Cerebellar nuclear complex (tissue), 1 donor: ENCODE data around the gene SPSB1.
"Not testable (repeated sequence)": the region's sequence is repeated elsewhere in the genome, so short reads cannot be mapped to it uniquely, and the experiment has no call there.

Experiments
- DNase-seq, 2 experiments: peaks; one replicate each; lab custom pipeline; 2025; lab: John Stamatoyannopoulos, UW

Gene SPSB1

DNA sequence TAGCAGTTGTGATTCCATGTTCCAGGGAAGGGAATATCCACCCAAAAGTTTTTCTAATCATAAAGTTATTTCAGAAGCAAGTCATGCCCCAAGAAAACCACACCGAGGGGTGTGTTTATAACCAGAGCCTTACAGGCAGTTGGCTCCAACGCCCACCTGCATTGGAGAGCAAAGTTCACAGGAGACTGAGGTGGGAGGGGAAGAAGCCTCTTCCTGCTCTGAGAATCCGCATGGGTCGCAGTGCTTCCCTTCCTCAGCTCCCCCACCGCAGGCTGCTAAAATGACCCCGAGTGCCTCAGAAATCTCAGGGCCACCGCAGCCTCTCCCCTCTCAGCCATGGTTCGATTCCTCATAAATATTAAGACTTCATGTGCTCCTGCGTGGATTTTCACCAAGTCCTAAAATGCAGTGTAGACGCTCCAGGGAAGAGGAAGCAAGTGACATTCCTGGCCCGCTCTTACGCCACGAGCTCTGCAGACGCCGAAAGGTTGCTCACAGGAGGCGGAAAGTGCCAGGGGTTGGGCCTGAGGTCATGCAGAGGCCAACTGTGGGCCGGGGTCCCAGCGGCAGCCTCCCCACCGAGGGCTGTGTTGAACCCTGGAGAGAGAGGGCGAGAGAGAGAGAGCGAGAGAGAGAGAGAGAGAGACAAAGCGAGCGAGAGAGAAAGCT is 13.4 kb upstream of the SPSB1 start:
- DNase-seq = no peak

DNA sequence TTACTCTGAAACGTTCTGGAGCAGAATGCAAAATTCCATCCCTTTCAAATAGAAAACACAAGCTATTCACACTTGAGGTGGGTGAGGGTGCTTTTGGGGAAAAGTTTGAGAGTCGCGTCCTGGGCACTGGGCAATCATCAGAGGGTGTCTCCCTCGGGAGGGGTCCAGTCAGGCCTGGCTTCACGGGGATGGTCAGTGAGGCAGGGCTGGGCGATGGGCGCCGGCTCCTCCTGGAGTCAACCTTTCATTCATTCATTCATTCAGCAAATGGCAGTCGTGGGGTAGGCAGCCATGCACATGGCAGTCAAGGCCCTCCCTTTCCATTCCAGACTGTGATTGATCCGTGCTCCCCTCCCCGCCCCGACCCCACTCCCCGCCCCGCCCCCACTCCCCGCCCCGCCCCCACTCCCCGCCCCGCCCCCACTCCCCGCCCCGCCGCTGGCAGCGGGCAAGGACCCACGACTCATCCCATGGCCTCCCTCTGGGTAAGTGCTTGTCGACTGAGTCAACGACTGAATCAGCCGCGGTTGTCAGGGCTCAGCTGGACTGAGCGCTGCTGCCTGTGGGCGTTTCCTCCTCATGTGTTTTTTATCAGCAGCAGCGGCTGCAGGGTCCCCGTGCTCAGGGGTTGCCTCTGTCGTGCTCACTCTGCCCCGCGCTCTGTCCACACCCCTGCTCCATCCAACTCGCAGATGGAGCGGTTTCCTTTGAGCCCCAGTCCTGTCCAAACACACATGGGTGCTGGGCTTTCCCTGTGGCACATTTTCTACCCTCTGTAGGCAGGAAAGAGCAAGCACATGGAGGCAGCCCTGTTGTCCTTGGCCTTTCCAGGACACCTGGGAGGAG is 12.5 kb upstream of the SPSB1 start:
- DNase-seq = no peak

DNA sequence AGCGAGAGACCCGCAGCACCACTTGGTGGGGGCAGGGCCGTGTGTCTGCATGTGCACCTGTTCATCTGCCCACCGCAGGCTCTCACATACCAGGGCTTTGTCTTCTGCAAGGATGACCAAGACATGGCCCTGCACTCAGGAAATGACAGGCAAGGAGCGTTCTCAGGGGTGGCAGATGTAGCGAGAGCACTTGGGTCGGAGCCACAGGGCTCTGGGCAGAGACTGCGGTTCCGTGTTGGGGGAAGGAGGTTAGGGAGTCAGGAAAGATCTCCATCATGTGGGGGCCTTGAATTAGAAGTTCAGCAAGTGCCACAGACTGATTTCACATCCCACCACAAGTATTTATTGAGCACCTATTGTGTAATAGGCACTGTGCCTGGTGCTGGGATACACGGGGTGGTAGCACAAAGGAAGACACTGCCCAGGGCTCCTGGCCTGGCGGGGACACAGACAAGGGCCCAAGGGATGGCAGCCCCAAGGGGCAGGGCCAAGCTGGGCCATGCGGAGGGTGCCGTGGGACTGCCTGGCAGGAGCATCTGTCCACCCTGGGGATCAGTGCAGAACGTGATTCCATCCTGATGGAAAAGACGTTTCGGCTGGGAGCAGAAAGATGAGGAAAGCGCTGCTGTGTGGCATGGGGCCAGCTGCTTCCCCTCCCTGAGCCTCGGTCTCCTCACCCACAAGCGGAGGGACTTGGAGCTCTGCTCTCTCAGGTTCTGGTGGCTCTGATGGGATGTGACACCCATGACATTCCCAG is 11.4 kb upstream of the SPSB1 start:
- DNase-seq = no peak

- DNase-seq = no peak
Measured at GRCh38 chr1:9281908-9282695, 10.6 kb upstream of the SPSB1 start.

DNA sequence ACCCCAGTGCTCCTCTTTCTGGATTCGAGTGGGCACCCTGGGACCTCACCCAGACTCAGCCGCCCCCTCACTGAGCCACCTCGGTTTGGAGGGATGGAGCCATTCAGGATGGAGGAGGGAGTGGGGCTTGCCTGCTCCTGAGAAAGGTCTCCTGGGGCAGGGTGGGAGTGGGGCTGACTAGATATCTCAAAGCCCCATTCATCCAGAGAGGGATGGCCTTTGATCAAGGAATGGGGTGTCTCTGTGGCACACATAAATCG is 10.1 kb upstream of the SPSB1 start:
- DNase-seq = no peak

- no peak for DNase-seq
Measured at GRCh38 chr1:9284061-9284460, 8.6 kb upstream of the SPSB1 start.

DNA sequence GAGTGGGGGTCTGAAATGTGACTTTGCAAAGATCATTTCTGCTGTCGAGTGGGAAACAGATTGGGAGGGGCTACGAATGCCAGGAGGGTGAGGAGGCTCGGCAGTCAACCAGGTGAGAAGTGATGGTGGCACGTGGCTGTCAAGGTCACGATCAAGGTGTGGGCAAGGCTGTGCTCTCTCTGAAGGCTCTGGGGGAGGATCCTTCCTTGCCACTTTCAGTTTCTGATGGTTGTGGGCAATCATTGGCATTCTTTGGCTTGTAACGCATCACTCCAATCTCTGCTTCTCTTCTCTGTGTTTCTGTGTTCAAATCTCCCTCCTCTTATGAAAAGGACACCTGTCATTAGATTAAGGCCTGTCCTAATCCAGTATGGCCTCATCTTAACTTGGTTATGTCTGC is 6.1 kb upstream of the SPSB1 start:
- DNase-seq = no peak

- DNase-seq = no peak
Measured at GRCh38 chr1:9289090-9289534, 3.6 kb upstream of the SPSB1 start.

- no peak for DNase-seq
Measured at GRCh38 chr1:9289711-9290485, 2.8 kb upstream of the SPSB1 start.

DNA sequence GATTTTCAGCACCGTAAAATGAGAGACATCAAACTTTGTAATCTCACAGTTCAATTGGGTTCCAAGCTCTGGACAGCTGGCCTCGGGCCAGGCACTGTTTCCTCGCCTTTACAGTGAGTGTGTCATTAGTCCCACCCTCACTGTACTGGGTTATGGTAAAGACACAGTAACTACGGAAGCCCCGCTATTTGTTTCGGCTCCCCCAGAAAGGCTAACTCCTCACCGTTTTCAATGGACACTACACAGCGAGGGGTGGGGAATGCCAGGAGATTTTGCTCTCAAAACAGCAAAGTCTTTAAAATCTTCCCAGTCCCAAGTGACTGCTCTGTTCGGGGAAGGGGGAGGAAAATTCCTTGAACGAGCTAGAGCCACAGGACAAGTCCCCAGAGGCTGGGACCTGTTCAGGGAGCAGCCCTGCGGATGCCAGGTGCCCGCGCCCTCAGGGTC is 757 bp upstream of the SPSB1 start:
- DNase-seq = no peak

GRCh38 chr1:9293241-9293532 is 493 bp downstream of the SPSB1 start:
- DNase-seq = no peak

GRCh38 chr1:9293533-9294404 is 1.1 kb downstream of the SPSB1 start:
- no peak for DNase-seq

DNA sequence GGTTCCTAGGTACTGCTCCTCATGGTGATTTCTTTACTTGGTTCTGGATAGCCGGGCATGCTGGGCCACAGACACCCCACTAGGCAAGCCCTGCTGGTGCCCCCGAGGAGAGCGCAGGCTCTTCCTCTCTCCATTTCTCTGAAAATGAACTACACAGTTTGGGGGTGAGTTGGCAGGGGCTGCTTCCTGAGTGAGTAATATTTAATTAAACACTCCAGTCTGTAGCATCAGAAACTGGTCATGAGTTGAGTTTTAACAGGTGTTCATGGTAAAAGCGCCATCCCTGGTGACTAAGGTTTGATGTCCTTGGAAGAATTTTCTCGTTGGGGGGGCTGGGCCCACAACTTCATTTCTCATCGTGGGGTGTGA is 1.7 kb downstream of the SPSB1 start:
- DNase-seq = no peak

- DNase-seq = no peak
Measured at GRCh38 chr1:9294910-9295636, 2.4 kb downstream of the SPSB1 start.

GRCh38 chr1:9295884-9296283 is 3.2 kb downstream of the SPSB1 start:
- DNase-seq = no peak

- no peak for DNase-seq
Measured at GRCh38 chr1:9296850-9297249, 4.2 kb downstream of the SPSB1 start.

- DNase-seq = no peak
Measured at GRCh38 chr1:9297831-9298230, 5.1 kb downstream of the SPSB1 start.

DNA sequence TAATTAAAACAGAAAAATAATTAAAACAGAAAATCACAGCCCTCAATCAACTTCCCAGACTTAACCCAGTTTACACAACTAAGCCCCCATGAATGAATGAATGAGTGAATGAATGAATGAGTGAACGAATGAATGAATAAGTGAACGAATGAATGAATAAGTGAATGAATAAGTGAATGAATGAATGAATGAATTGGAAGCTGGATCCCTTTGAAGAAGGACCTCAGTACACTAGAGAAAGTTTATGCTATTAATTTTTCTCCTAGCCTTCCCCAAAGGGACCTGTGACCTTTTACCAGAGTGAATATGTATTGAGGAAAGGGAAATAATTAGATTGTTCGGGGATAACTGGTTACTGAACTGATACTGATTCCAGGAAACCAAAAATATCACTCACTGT is 5.6 kb downstream of the SPSB1 start:
- DNase-seq = no peak

GRCh38 chr1:9299571-9300541 is 7.2 kb downstream of the SPSB1 start:
- not testable (repeated sequence) for DNase-seq
